Glutamatergic neuron (in vitro differentiated cells): ENCODE data around the gene PAH. TPM values are rescaled to one million over a fixed set of nuclear protein-coding genes. Genes with fewer than 3 reads are reported as not detected.

Source experiments
- DNase-seq: peaks from one replicate; pipeline ENCODE4 v3.0.0; 2022
- H3K27ac Mint-ChIP-seq: one replicate; pipeline ENCODE4 v1.8.0; 2020; ENCODE audit warnings: mild to moderate bottlenecking, mixed read lengths, inconsistent platforms; ENCODE audit not compliant: unreplicated experiment
- H3K27me3 Mint-ChIP-seq: one replicate; pipeline ENCODE4 v1.8.0; 2020; ENCODE audit warnings: mild to moderate bottlenecking, moderate library complexity, mixed read lengths, inconsistent platforms; ENCODE audit not compliant: unreplicated experiment
- H3K36me3 Mint-ChIP-seq: one replicate; pipeline ENCODE4 v1.8.0; 2020; ENCODE audit warnings: mild to moderate bottlenecking, mixed read lengths, inconsistent platforms; ENCODE audit not compliant: unreplicated experiment
- H3K4me1 Mint-ChIP-seq: one replicate; pipeline ENCODE4 v1.8.0; 2020; ENCODE audit warnings: mild to moderate bottlenecking, low read depth, mixed read lengths, inconsistent platforms; ENCODE audit not compliant: unreplicated experiment
- H3K4me3 Mint-ChIP-seq: one replicate; pipeline ENCODE4 v1.8.0; 2020; ENCODE audit warnings: mild to moderate bottlenecking, mixed read lengths, inconsistent platforms; ENCODE audit not compliant: unreplicated experiment
- H3K9me3 Mint-ChIP-seq: one replicate; pipeline ENCODE4 v1.8.0; 2020; ENCODE audit warnings: mild to moderate bottlenecking, moderate library complexity, mixed read lengths, inconsistent platforms; ENCODE audit not compliant: unreplicated experiment
- total RNA-seq: library from RNA; stranded (reverse); fragmentation: NEBNext Ultra II Directional; extraction: Animal tissue kit (Norgen Biotek cat#: 25700); gene quantifications from one replicate; pipeline ENCODE4 v1.2.1, GENCODE V29; 2021; ENCODE audit not compliant: unreplicated experiment
- TF ChIP-seq, protein P1 (sequence below): fragments of 200-600 bp; sonication (generic); IDR thresholded peaks from one replicate; pipeline ENCODE4 v1.5.0; 2021; ENCODE audit not compliant: partially characterized antibody, unreplicated experiment

PAH gene
- total RNA-seq, 1 donor from 2014 or later: not detected

DNA sequence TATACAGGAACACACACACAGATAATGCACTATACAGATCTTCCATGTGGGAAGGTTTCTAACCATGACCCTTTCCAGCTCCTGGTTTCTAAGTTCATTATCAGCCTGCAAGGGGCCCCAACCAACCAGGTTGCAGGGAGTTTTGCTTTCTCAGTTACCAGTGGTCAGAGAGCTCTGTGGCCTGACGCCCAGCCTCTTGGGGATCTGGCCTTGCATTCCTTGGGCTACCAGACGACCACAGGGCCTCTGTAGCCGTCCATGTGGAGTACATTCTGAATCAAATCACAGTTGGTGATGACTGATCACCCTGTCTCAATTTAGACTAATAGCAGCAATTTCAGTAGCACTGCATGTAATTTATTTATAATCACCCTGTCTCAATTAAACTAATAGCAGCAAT is 47.5 kb downstream of the PAH start:
- no peaks in the 10 kb centered on the region for H3K36me3 Mint-ChIP-seq
- no peak overlapping the region for H3K4me3 Mint-ChIP-seq
- H3K4me1 Mint-ChIP-seq: no peaks in the 10 kb centered on the region
- no peak overlapping the region for H3K27ac Mint-ChIP-seq
- no peak for DNase-seq
- TF ChIP-seq, protein P1, sequence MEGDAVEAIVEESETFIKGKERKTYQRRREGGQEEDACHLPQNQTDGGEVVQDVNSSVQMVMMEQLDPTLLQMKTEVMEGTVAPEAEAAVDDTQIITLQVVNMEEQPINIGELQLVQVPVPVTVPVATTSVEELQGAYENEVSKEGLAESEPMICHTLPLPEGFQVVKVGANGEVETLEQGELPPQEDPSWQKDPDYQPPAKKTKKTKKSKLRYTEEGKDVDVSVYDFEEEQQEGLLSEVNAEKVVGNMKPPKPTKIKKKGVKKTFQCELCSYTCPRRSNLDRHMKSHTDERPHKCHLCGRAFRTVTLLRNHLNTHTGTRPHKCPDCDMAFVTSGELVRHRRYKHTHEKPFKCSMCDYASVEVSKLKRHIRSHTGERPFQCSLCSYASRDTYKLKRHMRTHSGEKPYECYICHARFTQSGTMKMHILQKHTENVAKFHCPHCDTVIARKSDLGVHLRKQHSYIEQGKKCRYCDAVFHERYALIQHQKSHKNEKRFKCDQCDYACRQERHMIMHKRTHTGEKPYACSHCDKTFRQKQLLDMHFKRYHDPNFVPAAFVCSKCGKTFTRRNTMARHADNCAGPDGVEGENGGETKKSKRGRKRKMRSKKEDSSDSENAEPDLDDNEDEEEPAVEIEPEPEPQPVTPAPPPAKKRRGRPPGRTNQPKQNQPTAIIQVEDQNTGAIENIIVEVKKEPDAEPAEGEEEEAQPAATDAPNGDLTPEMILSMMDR: no peak
- no peaks in the 10 kb centered on the region for H3K9me3 Mint-ChIP-seq
- no peaks in the 10 kb centered on the region for H3K27me3 Mint-ChIP-seq

DNA sequence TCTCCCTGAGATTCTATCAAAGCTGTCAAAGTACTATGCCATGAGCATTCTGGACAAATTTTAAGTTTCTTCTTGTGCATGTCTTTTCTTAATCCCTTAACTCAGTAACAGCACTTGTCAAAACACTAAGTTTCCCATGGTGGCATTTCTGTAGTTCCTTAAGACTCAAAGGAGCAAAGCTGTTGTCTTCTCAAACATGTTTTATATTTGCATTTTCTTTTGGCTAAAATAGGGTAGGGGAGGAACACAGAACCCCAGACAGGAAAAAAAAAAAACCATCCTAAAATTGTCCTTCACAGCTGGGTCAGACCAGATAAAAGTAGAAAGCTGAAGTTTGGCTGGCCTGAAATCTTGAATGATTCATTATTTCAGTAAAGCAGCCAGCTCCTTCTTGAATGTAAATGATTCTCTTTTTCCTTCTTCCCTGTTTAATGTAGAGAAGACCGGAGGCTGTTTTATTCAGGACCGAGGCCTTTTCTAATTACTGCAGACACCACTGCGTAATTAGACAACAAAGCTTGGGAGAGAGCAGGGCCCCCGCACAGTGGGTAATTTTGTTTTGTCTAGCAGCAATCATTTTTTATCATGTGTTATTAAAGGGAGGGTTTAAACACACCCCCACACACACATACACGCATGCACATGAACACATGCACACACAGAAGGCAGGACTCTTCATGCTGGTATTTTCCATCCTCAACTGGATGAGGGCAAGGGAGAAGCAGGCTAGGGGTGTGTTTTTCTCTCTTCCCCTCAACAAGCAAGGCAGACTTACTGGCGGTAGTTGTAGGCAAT is 51.0 kb downstream of the PAH start:
- TF ChIP-seq, protein P1: no peak
- no peak for DNase-seq
- no peaks in the 10 kb centered on the region for H3K36me3 Mint-ChIP-seq
- no peak overlapping the region for H3K4me3 Mint-ChIP-seq
- H3K27me3 Mint-ChIP-seq: no peaks in the 10 kb centered on the region
- H3K9me3 Mint-ChIP-seq: no peaks in the 10 kb centered on the region
- H3K4me1 Mint-ChIP-seq: no peaks in the 10 kb centered on the region
- no peak overlapping the region for H3K27ac Mint-ChIP-seq

DNA sequence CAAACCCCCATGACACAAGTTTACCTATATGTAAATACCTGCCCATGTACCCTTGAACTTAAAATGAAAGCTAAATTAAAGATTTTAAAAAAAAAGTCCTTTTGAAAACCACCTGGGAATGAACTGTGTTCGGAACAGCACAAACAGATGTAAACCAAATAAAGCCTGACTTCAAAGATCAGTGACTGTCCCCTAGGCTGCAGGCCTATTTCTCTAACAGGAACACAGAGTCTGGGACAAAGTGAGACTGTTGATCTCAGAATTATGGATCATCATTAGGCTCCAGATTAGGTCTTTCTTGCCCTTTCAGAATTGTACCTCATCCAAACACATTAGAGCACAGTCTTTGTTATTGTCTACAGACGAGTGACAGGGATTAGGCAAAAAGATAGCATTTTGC is 54.6 kb downstream of the PAH start:
- Mint-ChIP-seq H3K27ac (no peak overlapping the region), H3K4me3 (no peak overlapping the region), H3K4me1 (no peaks in the 10 kb centered on the region)

DNA sequence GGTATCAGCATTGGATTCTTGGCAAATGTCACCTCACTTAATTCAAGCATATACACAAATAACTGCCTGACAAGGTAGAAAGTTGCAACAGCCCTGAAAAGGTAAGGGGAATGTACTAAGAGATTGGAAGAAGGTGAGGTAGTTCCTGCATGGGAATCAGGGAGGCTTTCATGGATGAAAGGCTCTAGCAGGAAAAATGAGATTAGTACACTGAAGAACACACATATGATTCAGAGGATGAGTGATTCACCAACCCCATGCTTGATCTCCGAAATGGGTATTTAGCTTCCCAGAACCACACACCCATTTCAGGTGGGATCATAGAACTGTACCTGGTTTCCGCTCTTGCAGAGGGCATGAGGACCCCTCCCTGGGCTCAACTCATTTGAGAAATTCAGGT is 65.8 kb downstream of the PAH start:
- Mint-ChIP-seq H3K4me3 (no peak overlapping the region), H3K27ac (no peak overlapping the region), H3K36me3 (no peaks in the 10 kb centered on the region), H3K9me3 (peaks cover 2% of the 10 kb centered on the region), H3K4me1 (no peaks in the 10 kb centered on the region), H3K27me3 (peaks cover 4% of the 10 kb centered on the region)
- TF ChIP-seq, protein P1: no peak
- DNase-seq: no peak

More for the DNA sequence above, 54.6 kb downstream of the PAH start:
- no peak for DNase-seq
- TF ChIP-seq, protein P1: no peak
- Mint-ChIP-seq H3K9me3 (no peaks in the 10 kb centered on the region), H3K36me3 (no peaks in the 10 kb centered on the region), H3K27me3 (peaks cover 3% of the 10 kb centered on the region)

DNA sequence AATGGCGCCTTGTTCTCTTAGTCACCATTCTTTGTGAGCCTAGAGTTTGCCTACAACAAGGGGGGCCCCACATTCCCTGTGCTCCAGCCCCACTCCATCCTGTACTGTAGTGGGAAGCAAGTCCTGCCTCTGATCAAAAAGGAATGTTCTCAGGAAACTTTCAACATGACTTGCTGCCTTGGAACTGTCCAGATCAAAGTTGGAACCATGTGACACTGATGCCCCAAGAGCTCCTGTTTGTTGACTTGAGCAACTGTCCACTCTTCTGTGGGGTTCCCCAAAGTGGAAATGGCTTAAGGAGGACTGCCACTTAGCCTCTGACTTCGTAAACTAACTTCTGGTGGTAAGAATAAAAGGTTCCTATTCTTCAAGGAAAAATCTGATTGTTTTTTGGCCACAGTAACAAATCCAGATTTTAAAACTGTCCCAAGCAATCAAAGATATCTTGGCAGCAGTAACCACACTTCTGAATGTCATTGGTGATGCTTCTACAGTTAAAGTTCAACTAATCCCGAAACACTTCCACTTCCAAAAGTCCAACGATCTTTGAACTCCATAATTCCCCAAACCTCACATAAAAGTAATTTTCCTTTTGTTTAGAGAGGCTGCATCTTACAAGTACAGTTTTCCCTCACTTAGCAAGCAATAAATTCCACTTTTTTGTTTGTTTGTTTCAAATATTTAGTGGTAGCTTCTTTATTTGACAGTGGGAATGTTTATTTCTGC is 67.2 kb downstream of the PAH start:
- no peaks in the 10 kb centered on the region for H3K36me3 Mint-ChIP-seq
- H3K4me3 Mint-ChIP-seq: no peak overlapping the region
- no peak for DNase-seq
- peaks cover 4% of the 10 kb centered on the region for H3K27me3 Mint-ChIP-seq
- H3K4me1 Mint-ChIP-seq: no peaks in the 10 kb centered on the region
- TF ChIP-seq, protein P1: no peak
- H3K27ac Mint-ChIP-seq: no peak overlapping the region
- peaks cover 2% of the 10 kb centered on the region for H3K9me3 Mint-ChIP-seq
